Measurements from ENCODE around the gene PRPF19.

- TF ChIP-seq CTCF (IDR thresholded peaks at IDR 0.05) (peak in 4 of 6 experiments; percentile 17 to 45 (median 36)), POLR2A (IDR thresholded peaks at IDR 0.05) (no peak), POLR2AphosphoS5 (IDR thresholded peaks at IDR 0.05) (no peak)
Observed at GRCh38 chr11:60887556-60887955, 18.8 kb downstream of the PRPF19 start.
